Stimulated activated CD8-positive, alpha-beta memory T cell treated with anti-CD3 and anti-CD28 coated beads, Interleukin-12 subunit alpha, Interleukin-12 subunit beta, amount 100 ng/mL, for 24 hours (primary cell): ENCODE measurements around the gene MAP4K3.
"Not testable (repeated sequence)": the region's sequence is repeated elsewhere in the genome, so short reads cannot be mapped to it uniquely, and the experiment has no call there.

Source experiments
- DNase-seq: peaks from one replicate; pipeline ENCODE4 v3.0.0-alpha.2; 2020; ENCODE audit errors: extremely low read depth

Gene MAP4K3

DNA sequence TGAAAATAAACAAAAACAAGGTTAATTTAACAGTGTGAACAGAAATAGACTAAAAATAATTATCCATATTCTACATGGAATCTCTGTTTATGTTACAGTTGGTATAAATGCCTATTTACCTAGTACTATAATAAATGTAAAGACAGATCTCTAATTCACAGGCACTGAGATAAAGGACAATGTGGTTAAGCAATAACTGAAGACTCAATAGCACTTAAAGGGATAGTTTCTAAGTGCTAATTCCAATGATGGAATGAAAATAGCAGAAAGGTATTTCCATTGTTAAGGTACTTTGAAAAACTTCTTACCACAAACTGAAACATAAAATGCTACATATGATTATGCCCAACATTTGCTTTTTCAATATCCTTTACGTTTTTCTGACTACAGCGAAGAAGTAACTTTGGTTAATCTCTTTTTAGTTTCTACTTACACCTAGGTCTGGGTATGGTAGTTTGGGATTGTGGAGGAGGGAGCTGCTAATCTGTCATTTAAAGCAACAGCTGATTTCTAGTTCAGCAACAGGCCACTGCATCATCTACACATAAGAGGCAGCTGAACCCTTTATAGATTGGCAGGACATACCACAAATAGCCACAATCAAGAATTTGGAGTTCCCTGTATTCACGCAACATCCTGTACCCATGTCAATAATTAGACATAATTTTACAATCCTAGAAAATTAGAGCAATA is 27.2 kb downstream of the MAP4K3 start:
- DNase-seq = no peak

DNA sequence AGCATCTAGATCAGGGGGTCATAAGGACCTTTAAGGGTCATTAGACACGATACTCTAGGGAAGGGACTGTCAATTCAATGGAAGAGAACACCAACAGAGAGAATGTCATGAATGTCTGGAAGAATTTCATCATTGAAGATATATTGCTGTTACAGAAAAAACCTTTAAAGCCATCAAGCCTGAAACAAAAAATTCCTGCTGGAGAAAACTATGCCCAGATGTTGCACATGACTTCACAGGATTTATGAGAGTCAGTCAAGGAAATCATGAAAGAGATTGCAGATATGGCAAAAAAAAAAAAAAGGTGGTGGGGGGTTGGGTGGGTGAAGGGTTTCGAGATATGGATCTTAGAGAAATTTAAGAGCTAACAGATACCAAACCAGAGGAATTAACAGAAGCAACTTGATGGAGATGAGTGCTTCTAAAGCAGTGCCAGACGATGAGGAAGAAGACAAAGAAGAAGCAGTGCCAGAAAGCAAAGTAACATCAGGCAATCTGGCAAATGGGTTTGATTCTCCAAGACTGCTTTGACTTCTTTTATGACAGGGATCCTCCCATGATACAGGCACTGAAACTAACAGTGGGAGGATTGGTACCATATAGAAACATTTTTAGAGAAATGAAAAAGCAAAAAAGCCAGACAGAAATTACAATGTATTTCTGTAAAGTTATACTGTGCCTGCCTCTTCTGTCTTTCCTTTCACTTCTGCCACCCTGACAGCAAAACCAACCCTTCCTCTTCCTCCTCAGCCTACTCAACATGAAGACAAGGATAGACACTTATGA is 28.5 kb downstream of the MAP4K3 start:
- DNase-seq = no peak

DNA sequence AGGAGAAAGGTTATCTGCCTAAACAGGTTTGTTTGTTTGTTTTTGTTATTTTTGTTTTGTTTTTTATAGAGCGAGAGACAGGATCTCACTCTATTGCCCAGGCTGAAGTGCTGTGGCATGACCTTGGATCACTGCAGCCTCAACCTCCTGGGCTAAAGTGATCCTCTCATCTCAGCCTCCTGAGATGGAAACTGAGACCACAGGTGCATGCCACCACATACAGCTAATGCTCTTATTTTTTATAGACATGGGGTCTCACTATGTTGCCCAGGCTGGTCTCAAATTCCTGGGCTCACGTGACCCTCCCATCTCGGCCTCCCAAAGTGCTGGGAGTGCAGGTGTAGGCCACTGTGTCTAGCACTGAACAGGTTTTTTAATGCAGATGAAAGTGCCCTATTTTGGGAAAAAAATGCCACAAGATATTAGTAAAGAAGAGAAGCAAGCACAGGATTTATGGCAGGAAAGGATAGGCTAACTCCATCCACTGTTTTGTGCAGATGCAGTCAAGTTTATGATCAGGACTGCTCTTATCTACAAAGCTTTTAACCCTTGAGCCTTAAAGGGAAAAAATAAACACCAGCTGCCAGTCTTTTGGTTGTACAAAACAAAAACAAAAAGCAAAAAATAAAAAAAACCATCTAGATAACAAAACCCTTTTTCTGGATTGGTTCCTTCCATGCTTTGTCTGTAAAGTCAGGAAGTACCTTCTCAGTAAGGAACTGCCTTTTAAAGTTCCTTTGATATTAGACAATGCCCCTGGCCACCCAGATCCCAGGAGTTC is 29.4 kb downstream of the MAP4K3 start:
- no peak for DNase-seq

DNA sequence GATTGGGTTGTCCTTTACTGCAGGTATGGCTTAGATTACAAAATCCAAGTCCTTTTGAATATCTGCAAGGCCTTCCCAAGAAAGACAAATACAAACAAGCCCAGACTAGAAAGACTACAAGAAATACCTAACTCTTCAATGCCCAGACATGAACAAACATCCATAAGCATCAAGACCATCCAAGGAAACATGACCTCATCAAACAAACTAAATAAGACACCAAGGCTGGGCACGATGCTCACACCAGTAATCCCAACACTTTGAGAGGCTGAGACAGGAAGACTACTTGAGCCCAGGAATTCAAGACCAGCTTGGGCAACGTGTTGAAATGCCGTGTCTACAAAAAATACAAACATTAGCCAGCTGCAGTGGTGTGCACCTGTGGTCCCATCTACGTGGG is 31.7 kb downstream of the MAP4K3 start:
- DNase-seq = no peak

DNA sequence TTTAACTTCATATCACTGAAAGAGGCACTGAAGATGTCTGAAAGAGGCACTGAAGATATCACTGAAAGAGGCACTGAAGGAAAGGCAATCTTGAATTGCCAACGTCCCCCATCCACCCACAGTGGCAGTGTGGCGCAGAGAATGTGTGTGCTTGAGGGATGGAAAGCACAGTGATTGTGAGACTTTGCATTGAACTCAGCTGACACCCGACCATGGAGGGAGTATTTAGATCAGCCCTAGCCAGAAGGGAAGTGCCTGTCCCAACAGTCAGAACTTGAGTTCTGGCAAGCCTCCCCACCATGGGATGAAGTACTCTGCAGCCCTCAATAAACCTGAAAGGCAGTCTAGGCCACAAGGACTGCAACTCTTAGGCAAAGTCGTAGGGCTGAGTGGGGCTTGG is 33.8 kb downstream of the MAP4K3 start:
- DNase-seq = no peak

DNA sequence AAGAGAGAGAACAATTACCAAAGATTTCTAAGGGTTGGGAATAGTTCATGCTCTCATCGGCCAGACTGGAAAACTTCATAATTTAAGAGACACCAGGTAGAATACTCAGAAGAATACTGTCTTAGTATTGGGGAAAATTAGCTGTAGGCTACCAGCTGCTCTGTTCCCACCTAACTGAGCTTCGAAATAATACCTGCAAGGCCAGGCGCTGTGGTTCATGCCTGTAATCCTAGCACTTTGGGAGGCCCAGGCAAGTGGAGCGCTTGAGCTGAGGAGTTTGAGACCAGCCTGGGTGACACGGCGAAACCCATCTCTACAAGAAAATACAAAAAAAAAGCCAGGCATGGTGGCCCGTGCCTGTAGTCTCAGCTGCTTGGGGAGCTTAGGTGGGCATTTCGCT is 35.8 kb downstream of the MAP4K3 start:
- DNase-seq = no peak

DNA sequence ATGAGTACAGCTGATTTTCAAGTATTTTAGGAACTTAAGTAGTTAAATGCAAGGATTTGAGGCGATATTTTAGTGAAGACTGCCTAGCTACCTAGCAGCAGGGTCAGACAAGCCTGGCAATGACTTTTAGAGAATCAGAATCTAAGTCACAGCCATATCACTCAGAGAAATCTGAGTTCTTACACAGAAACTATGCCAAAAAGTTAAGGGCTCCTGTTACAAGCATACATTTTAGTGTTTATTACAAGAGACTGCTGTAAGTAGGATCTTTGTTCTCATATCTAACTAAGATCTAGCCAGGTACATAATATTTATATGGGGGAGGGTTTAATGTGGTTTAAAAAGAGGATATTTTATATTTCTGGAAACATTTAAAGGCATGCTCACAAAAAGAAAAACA is 37.5 kb downstream of the MAP4K3 start:
- DNase-seq = no peak

DNA sequence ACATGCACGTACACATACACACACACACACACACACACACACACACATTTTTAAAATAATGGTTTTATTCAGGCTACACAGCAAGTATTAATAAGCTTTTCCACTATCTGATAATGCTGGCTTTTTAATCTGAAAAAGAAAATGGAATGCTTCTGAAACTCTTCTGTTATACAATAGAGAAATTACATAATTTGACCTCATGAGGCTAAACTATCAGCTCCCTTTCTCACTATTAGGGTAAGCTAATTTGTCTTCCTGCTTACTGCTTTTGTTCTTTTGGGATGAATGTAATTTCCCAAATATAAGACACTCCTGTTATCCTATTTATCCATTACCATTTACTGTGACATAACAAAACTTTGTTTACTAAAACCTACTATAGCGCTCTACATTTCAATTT is 41.8 kb downstream of the MAP4K3 start:
- DNase-seq = no peak

DNA sequence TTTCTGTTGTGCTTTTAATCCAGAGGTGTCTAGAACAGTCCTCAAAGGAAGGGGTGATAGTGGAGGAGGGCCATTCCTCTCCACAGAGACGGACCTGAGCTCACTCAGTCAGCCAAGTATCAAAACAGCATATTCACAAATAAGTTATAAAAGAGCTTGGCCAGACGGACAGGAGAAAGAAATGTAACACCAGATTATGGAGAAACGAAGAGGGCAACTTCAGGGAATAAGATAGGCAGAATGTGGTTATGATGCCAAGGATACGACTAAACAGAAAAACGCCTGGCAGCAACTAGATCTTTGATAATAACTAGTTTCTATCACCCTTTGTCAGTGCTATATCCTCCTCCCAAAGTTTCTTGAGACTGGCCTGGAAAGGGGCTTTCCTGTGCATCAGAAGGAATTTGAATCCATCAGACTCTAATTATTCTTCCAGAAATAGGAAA is 42.5 kb downstream of the MAP4K3 start:
- DNase-seq = no peak

DNA sequence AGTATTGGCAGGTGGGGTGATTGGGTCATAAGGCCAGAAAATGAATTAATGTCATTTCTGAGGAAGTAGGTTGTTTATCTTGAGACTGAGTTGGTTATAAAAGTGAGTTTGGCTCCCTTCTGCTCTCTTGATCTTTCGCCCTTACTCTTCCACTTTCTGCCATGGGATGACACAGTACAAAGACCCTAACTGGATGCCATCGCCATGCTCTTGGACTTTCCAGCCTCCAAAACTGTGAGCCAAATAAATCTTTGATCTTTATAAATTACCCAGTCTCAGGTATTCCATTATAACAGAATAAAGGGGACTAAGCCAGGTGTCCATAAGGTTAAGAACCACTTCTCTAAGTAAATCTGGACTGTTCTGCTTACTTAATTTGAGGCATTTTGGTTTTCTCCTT is 44.4 kb downstream of the MAP4K3 start:
- DNase-seq = no peak

DNA sequence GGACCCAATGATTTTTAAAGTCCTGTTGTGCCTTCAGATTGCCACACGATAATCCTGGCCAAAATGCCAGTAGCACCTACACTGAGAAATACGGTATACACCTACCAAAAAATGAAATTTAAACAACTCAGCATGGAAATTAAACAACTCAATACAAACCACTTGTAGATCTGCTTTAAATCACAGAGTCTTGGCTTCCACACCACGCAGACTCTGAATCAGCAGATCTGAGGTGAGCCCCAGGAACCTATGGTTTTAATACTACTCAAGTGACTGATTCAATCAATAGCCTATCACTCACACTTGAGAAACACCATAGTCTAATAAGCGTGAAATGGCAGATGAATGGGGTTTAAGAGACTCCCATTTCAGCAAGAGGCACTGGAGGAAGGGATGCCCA is 46.9 kb downstream of the MAP4K3 start:
- no peak for DNase-seq

DNA sequence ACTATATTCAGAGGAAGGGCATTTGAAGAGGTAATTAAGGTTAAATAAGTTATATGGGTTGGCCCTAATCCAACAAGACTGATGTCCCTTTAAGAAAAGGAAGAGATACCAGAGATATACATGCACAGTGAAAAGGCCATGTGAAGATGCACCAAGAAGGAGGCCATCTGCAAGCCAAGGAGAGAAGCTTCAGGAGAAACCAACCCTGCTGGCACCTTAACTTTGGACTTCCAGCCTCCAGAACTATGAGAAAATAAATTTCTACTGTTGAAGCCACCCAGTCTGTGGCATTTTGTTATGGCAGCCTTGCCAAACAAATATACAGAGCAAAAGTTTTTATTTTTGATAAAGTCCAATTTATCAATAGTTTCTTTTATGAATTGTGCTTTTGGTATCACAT is 51.0 kb downstream of the MAP4K3 start:
- DNase-seq = no peak

DNA sequence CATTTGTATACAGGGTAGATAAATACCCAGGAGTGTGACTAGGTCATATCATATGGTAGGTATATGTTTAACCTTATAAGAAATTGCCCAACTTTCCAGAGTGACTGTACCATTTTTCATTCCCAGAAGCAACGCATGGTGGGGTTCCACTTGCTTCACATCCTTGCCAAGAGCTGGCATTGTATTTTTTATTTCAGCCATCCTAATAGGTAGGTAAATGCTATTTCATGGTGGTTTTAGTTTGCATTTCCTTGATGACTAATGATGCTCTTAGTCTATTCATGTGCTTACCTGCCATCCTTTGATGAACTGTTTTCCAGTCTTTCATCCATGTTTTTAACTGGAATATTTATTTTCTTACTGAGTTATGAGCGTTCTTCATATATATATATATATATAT is 51.9 kb downstream of the MAP4K3 start:
- DNase-seq = no peak

DNA sequence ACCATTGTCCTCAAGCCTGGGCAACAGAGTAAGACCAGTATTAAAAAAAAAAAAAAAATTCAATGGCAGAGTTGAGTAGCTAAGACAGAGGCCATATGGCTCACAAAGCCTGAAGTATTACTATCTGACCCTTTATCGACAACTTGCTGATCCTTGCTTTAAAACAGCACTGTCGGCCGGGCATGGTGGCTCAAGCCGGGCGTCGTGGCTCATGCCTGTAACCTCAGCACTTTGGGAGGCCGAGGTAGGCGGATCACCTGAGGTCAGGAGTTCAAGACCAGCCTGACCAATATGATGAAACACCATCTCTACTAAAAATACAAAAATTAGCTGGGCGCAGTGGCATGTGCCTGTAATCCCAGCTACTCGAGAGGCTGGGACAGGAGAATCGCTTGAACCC is 53.0 kb downstream of the MAP4K3 start:
- DNase-seq = not testable (repeated sequence)

DNA sequence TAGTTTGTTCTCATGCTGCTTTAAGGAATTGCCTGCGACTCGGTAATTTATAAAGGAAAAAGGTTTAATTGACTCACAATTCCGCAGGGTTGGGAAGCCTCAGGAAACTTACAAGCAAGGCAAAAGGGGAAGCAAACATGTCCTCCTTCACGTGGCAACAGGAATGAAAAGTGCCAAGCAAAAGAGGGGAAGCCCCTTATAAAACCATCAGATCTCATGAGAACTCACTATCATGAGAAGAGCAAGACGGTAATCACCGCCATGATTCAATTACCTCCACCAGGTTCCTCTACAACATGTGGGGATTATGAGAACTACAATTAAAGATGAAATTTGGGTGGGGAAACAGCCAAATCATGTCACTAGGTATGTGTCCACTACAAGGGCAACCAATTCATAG is 53.9 kb downstream of the MAP4K3 start:
- no peak for DNase-seq

DNA sequence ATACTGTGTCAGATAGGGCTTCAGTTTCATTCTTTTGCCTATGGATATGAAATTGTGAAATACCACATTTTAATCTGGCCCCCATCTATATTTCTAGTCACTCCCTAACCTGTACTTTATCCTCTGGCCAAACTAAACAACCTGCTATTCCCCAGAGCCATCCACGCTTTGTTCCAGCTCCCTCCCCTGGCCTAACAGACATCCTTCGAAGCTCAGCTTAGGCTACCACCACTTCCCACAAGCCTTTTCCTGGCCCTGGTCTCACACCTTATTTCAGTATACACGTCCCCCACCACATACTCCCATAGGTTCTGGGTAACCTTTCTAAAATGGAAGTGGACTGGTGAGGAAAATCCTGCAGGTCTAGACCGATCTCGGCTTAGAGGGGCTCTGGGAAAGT is 55.4 kb downstream of the MAP4K3 start:
- no peak for DNase-seq

DNA sequence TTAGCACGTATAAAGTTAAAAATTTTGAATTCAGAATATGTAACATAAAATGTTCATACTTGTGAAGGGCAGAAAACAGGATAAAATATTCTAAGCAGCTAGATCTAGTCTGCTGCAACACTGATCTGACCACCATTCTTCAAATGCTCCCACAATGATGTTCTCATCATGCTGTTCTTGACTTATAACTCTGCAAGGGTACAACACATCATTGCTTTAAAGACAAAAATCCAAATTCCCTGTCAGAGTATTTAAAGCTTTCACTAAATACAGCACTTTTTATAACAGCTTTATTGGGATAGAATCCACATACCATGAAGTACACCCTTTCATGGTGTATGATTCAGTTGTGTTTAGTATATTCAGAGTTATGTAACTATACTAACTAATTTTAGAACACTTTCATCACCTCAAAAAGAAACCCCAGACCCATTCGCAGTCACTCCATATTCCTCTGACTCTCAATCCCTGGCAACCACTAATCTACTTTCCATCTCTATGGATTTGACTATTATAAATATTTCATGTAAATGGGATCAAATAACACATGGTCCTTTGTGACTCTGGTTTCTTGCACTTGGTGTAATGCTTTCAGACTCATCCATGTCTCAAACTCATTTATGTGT is 56.4 kb downstream of the MAP4K3 start:
- no peak for DNase-seq

DNA sequence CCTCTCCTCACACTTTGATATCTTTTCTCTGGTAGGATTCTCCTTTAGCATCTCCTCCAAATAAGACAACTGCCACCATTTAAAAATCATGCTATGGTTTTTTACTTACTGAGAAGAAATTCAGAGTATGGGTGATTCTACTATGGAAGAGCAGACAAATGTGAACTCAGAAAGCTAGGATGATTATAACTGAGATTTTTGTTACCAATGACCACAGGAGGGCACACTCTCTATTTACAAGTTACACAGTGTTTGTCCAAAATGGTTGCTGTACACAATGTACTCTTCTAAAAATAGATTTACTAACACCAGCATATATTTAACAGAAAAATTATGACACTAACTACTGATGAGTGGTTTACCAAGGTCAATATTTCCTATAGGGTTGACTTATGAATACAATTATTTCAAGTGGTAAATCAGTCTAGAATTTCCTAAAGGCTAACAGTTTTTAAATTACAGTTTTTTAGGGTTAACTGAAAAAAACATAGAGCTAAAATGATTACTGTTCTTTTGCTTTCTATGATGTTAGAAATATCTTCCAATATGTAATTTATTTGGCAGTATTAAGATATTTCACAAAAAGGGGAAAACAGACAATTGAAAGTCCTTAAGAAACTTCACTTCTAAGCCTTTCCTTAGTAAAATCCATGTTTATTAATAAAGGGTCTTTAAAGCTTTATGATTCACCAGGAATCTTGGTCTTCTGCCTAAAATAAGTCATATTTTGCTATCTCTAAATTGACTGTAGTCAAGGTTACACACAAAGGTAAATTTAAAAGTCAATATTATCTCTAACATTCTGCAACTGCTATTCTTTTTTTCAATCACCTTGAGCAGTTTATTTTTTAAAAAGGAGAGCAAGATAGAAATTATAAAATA is 57.2 kb downstream of the MAP4K3 start:
- no peak for DNase-seq

DNA sequence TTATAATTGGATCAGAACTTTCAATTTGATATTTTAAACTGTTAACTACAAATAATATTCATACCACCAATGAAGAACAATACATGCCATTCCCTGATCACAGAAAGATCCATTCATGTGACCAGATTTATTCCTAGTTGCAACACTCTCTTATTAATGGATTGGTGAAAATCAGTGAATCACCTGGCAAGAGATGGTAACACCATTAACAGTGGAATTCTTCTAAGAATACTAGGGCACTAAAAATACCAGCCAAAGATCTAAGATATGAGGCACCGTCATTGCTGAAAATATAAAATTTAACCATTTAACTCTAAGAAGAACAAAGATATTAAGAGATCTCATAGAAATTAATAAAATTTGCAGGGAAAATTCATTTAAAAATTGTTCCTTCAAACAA is 58.1 kb downstream of the MAP4K3 start:
- no peak for DNase-seq

DNA sequence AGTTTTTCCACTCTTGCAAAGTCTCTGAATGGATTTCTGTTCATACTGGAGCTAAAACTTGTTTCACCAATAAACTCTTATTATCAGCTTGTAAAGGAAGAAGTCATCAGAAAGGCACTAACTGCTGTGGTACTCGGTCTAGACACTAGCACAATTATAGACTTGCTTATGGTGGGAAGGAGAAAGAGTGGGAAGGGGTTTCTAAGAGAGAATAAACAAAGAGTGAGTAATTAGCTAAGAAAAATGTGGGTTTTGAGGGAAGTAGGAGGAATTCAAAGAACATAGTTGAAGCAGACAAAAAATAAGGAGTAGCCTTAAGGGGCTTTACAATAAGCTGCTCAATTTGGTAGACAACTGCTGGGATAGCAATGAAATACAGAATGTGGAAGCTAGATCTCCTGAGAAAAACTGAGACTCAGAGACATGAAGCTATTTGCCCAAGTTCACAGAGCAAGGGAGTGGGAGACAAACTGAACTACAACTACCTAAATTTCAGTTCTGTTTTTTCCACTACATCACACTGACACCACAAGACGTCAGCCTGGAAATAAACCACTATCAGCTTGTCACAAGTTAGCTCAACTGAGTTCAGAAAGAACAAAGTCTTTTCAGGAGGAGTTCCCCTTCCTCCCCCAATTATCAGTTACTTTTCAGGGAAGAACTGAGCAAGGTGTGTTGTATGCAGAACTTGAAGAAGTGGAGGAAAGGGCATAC is 59.7 kb downstream of the MAP4K3 start:
- DNase-seq = no peak

DNA sequence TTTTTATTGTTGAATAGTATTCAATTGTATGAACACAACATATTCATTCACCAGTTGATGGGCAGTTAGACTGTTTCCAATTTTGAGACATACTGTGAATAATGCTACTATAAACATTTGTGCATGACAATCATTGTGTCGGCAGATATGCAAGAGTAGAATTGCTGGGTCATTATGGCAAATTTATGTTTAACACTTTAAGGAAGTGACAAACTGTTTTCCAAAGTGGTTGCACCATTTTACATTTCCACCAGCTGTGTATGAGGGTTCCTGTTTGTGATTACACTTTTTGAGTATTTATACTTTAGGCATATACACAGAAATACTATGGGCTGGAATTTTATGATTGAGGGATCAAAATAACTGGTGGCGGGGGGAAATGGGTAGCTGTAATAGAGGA is 61.2 kb downstream of the MAP4K3 start:
- DNase-seq = no peak
